Suprapubic skin (tissue), 4 donors: ENCODE results near the gene ZNF470. TPM values are rescaled to one million over a fixed set of nuclear protein-coding genes. Genes with fewer than 3 reads are reported as not detected.

Source experiments
- DNase-seq, 2 donors: peaks; one replicate each; pipeline ENCODE4 v3.0.0-alpha.2; 2019; ENCODE audit warnings: low spot score in 2 of 2
- H3K27ac ChIP-seq: fragments of 200-600 bp; sonication (generic); one replicate; pipeline ENCODE4 v1.5.1; 2019
- H3K27me3 ChIP-seq: fragments of 200-600 bp; sonication (generic); one replicate; pipeline ENCODE4 v1.5.1; 2019
- H3K36me3 ChIP-seq: fragments of 200-600 bp; sonication (generic); one replicate; pipeline ENCODE4 v1.5.1; 2019
- H3K4me1 ChIP-seq: fragments of 200-600 bp; sonication (generic); one replicate; pipeline ENCODE4 v1.5.1; 2019
- H3K4me3 ChIP-seq: fragments of 200-600 bp; sonication (generic); one replicate; pipeline ENCODE4 v1.5.1; 2019; ENCODE audit warnings: mild to moderate bottlenecking
- H3K9me3 ChIP-seq: fragments of 200-600 bp; sonication (generic); one replicate; pipeline ENCODE4 v1.5.1; 2019
- EP300 ChIP-seq: sonication (generic); formaldehyde crosslinking; IDR thresholded peaks from one replicate; pipeline ENCODE4 v1.6.1; 2017; ENCODE audit warnings: antibody characterized with exemption
- POLR2A ChIP-seq, 2 donors: fragments of 450-650 bp; IDR thresholded peaks; one replicate each; pipeline ENCODE4 v1.6.1; 2017; ENCODE audit warnings: antibody characterized with exemption in 2 of 2, mild to moderate bottlenecking in 2 of 2, moderate library complexity in 2 of 2
- POLR2AphosphoS5 ChIP-seq, 3 donors: sonication (generic); formaldehyde crosslinking; IDR thresholded peaks; one replicate each; pipeline ENCODE4 v1.6.1; 2017; ENCODE audit warnings: antibody characterized with exemption in 3 of 3
- WGBS: methylation state at CpG from one replicate; pipeline ENCODE4 v1.1.5; 2018; 5-methylcytosine and 5-hydroxymethylcytosine counted together
- total RNA-seq, 4 donors: library from RNA; depleted of rRNA; stranded (reverse); fragments of >200 nt; gene quantifications; one replicate each; pipeline ENCODE4 v1.1.0, GENCODE V29; 2016
- TF ChIP-seq, protein P1 (sequence below), 2 donors: fragments of 200-600 bp in 1 of 2; fragments of 450-650 bp in 1 of 2; sonication (generic) in 1 of 2; IDR thresholded peaks; one replicate each; pipeline ENCODE4 v1.5.1; 2016 to 2019; ENCODE audit warnings: antibody characterized with exemption in 2 of 2, mild to moderate bottlenecking in 1 of 2, moderate library complexity in 1 of 2

Gene ZNF470
- total RNA-seq, 4 donors from 2014 or later, result 1.0 to 3.4 (median 1.5) TPM

- Histone ChIP-seq H3K27me3 (no peaks in the 10 kb centered on the region), H3K9me3 (peaks cover 13% of the 10 kb centered on the region), H3K4me3 (peak within 1 kb of the TSS; percentile 76), H3K27ac (peak within 1 kb of the TSS; percentile 87), H3K4me1 (peaks cover 15% of the 10 kb centered on the region), H3K36me3 (peaks cover 28% of the 10 kb centered on the region)
- DNase-seq, result peak; percentile 82 to 84
- 3% methylated on average over 9 of the region's 65 CpGs for WGBS
- TF ChIP-seq, protein P1, sequence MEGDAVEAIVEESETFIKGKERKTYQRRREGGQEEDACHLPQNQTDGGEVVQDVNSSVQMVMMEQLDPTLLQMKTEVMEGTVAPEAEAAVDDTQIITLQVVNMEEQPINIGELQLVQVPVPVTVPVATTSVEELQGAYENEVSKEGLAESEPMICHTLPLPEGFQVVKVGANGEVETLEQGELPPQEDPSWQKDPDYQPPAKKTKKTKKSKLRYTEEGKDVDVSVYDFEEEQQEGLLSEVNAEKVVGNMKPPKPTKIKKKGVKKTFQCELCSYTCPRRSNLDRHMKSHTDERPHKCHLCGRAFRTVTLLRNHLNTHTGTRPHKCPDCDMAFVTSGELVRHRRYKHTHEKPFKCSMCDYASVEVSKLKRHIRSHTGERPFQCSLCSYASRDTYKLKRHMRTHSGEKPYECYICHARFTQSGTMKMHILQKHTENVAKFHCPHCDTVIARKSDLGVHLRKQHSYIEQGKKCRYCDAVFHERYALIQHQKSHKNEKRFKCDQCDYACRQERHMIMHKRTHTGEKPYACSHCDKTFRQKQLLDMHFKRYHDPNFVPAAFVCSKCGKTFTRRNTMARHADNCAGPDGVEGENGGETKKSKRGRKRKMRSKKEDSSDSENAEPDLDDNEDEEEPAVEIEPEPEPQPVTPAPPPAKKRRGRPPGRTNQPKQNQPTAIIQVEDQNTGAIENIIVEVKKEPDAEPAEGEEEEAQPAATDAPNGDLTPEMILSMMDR (IDR thresholded peaks at IDR 0.05), result no peak
- TF ChIP-seq EP300 (no peak), POLR2A (IDR thresholded peaks at IDR 0.05) (no peak), POLR2AphosphoS5 (IDR thresholded peaks at IDR 0.05) (no peak)
Measured at GRCh38 chr19:56538761-56539263, 28.5 kb upstream of the ZNF470 start, which contains the start of gene ZFP28. Gene ZFP28, plus strand, starts transcription at chr19:56538948. Its CDS starts 71 bp downstream, at chr19:56539019.

DNA sequence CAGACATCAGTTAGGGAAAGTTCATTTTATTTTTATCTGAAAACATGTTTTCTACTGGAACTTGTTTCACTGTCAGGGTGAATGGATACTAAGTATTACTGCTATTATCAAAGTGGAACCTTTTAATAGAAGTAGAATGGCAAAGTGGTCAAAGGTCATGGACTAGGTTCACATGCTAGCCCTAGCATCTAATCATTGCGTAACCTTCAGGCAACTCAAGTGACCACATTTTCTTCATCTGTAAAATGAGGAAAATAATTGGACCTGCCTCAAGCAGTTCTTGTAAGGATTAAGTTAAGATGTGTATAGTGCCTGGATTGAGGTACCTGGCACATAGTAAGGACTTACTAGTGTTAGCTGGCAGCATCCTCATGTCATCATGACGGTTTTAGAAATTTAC is 23.5 kb upstream of the ZNF470 start:
- TF ChIP-seq POLR2AphosphoS5 (IDR thresholded peaks at IDR 0.05), result no peak
- TF ChIP-seq EP300, result no peak
- TF ChIP-seq POLR2A (IDR thresholded peaks at IDR 0.05), result no peak
- TF ChIP-seq, protein P1 (IDR thresholded peaks at IDR 0.05), result no peak
- Histone ChIP-seq H3K27ac (no peak overlapping the region), H3K27me3 (no peaks in the 10 kb centered on the region), H3K36me3 (peaks cover 68% of the 10 kb centered on the region), H3K4me3 (no peak overlapping the region), H3K4me1 (peaks cover 10% of the 10 kb centered on the region), H3K9me3 (peaks cover 48% of the 10 kb centered on the region)
- DNase-seq, result no peak
- WGBS, result 89% methylated on average over 2 of the region's 2 CpGs

- Histone ChIP-seq H3K9me3 (peaks cover 82% of the 10 kb centered on the region), H3K36me3 (peaks cover 86% of the 10 kb centered on the region)
- 62% methylated on average over 6 of the region's 6 CpGs for WGBS
Measured at GRCh38 chr19:56547535-56547934, 19.7 kb upstream of the ZNF470 start.

GRCh38 chr19:56554272-56554869 is 12.9 kb upstream of the ZNF470 start:
- H3K27me3 ChIP-seq, result no peaks in the 10 kb centered on the region

More at GRCh38 chr19:56547535-56547934, 19.7 kb upstream of the ZNF470 start:
- H3K27me3 ChIP-seq, result no peaks in the 10 kb centered on the region
- H3K27ac ChIP-seq, result no peak overlapping the region
- H3K4me1 ChIP-seq, result no peaks in the 10 kb centered on the region
- no peak for DNase-seq
- TF ChIP-seq EP300 (no peak), POLR2AphosphoS5 (IDR thresholded peaks at IDR 0.05) (no peak), POLR2A (IDR thresholded peaks at IDR 0.05) (no peak)
- TF ChIP-seq, protein P1 (IDR thresholded peaks at IDR 0.05), result no peak
- no peak overlapping the region for H3K4me3 ChIP-seq

DNA sequence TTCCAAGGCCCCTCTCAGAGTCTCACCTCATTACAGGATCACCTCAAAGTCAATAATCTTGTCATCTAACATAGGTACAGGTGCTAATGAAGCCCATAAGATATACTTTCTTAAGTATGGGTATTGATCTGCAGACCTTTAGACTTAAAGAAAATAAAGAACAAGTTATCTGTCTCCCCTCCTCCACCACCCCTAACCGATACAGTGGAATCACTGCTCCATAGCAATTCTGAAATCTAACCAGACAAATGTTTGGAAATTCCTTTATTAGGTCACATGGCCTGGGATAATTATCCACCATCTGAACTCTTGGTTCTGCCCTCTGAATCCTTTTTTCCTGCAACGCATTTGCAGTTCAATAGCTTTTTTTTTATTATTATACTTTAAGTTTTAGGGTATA is 4.5 kb upstream of the ZNF470 start:
- no peak for DNase-seq
- Histone ChIP-seq H3K4me1 (peaks cover under 1% of the 10 kb centered on the region), H3K27ac (no peak overlapping the region), H3K36me3 (no peaks in the 10 kb centered on the region), H3K27me3 (no peaks in the 10 kb centered on the region), H3K4me3 (no peak overlapping the region), H3K9me3 (peaks cover 43% of the 10 kb centered on the region)
- 92% methylated on average over 2 of the region's 2 CpGs for WGBS
- TF ChIP-seq EP300 (no peak), POLR2AphosphoS5 (IDR thresholded peaks at IDR 0.05) (no peak), POLR2A (IDR thresholded peaks at IDR 0.05) (no peak)
- TF ChIP-seq, protein P1 (IDR thresholded peaks at IDR 0.05), result no peak

More at GRCh38 chr19:56554272-56554869, 12.9 kb upstream of the ZNF470 start:
- Histone ChIP-seq H3K4me1 (no peaks in the 10 kb centered on the region), H3K4me3 (no peak overlapping the region), H3K27ac (no peak overlapping the region), H3K36me3 (peaks cover 53% of the 10 kb centered on the region), H3K9me3 (peaks cover 92% of the 10 kb centered on the region)
- WGBS, result 93% methylated on average over 6 of the region's 6 CpGs
- no peak for TF ChIP-seq POLR2A (IDR thresholded peaks at IDR 0.05)
- TF ChIP-seq POLR2AphosphoS5 (IDR thresholded peaks at IDR 0.05), result no peak
- TF ChIP-seq EP300, result no peak
- TF ChIP-seq, protein P1 (IDR thresholded peaks at IDR 0.05), result no peak
- no peak for DNase-seq
